Measurements from ENCODE around the gene WFDC5. TPM values are rescaled to one million over a fixed set of nuclear protein-coding genes. Genes with fewer than 3 reads are reported as not detected.

WFDC5 gene
- total RNA-seq, 1 donor from 2014 or later = not detected

- Mint-ChIP-seq H3K27ac (no peak overlapping the region), H3K27me3 (ENCODE audit: insufficient read depth, low read depth) (peaks cover 6% of the 10 kb centered on the region), H3K36me3 (peaks cover 22% of the 10 kb centered on the region), H3K9me3 (peaks cover 10% of the 10 kb centered on the region), H3K4me3 (no peak overlapping the region), H3K4me1 (no peaks in the 10 kb centered on the region)
- Histone ChIP-seq H3F3A (ENCODE audit: low read depth) (no peaks in the 10 kb centered on the region), H3K9ac (no peak overlapping the region), H3K79me2 (ENCODE audit: low read depth) (no peaks in the 10 kb centered on the region), H3K4me2 (no peak overlapping the region), H4K20me1 (ENCODE audit: low read depth) (no peaks in the 10 kb centered on the region), H3K4me1 (no peaks in the 10 kb centered on the region), H2AFZ (replicated peaks) (no peak overlapping the region), H3K36me3 (no peaks in the 10 kb centered on the region), H3K27ac (no peak overlapping the region), H3K4me3 (no peak overlapping the region), H3K9me3 (ENCODE audit: low read depth) (no peaks in the 10 kb centered on the region), H3K27me3 (no peaks in the 10 kb centered on the region)
- no peak for DNase-seq (ENCODE audit: low spot score)
- no peak for TF ChIP-seq EZH2phosphoT487 (IDR thresholded peaks at IDR 0.05)
- TF ChIP-seq EZH2 (IDR thresholded peaks at IDR 0.05) = no peak
- no peak for TF ChIP-seq CTCF (IDR thresholded peaks at IDR 0.05)
These were observed 29.1 kb downstream of the WFDC5 start for GRCh38 chr20:45085867-45086266.

GRCh38 chr20:45085289-45085688 is 29.7 kb downstream of the WFDC5 start:
- Histone ChIP-seq H3K79me2 (ENCODE audit: low read depth) (no peaks in the 10 kb centered on the region), H3K4me1 (no peaks in the 10 kb centered on the region), H3K36me3 (no peaks in the 10 kb centered on the region), H3K4me3 (no peak overlapping the region), H3K27me3 (no peaks in the 10 kb centered on the region), H3K9ac (no peak overlapping the region), H4K20me1 (ENCODE audit: low read depth) (no peaks in the 10 kb centered on the region), H3K4me2 (no peak overlapping the region), H2AFZ (replicated peaks) (no peak overlapping the region), H3F3A (ENCODE audit: low read depth) (no peaks in the 10 kb centered on the region), H3K9me3 (ENCODE audit: low read depth) (no peaks in the 10 kb centered on the region), H3K27ac (no peak overlapping the region)
- H3K4me3 Mint-ChIP-seq = no peak overlapping the region
- TF ChIP-seq EZH2phosphoT487 (IDR thresholded peaks at IDR 0.05) (no peak), CTCF (IDR thresholded peaks at IDR 0.05) (no peak), EZH2 (IDR thresholded peaks at IDR 0.05) (no peak)
- H3K9me3 Mint-ChIP-seq = peaks cover 10% of the 10 kb centered on the region
- H3K4me1 Mint-ChIP-seq = no peaks in the 10 kb centered on the region
- no peak overlapping the region for H3K27ac Mint-ChIP-seq
- DNase-seq (ENCODE audit: low spot score) = no peak
- peaks cover 24% of the 10 kb centered on the region for H3K36me3 Mint-ChIP-seq
- peaks cover 6% of the 10 kb centered on the region for H3K27me3 Mint-ChIP-seq (ENCODE audit: insufficient read depth, low read depth)

- peaks cover 28% of the 10 kb centered on the region for H3K36me3 Mint-ChIP-seq
- no peaks in the 10 kb centered on the region for H3K9me3 ChIP-seq (ENCODE audit: low read depth)
- H3K4me3 ChIP-seq = no peak overlapping the region
- H3K27ac ChIP-seq = no peak overlapping the region
- H3K4me1 ChIP-seq = no peaks in the 10 kb centered on the region
- no peak for DNase-seq (ENCODE audit: low spot score)
- H3K9ac ChIP-seq = no peak overlapping the region
- no peaks in the 10 kb centered on the region for H3K4me1 Mint-ChIP-seq
- peaks cover 6% of the 10 kb centered on the region for H3K27me3 Mint-ChIP-seq (ENCODE audit: insufficient read depth, low read depth)
- H3K9me3 Mint-ChIP-seq = peaks cover 10% of the 10 kb centered on the region
- no peaks in the 10 kb centered on the region for H3K36me3 ChIP-seq
- no peak overlapping the region for H3K27ac Mint-ChIP-seq
- H3K27me3 ChIP-seq = no peaks in the 10 kb centered on the region
- H3K4me2 ChIP-seq = no peak overlapping the region
- no peaks in the 10 kb centered on the region for H3F3A ChIP-seq (ENCODE audit: low read depth)
- no peaks in the 10 kb centered on the region for H4K20me1 ChIP-seq (ENCODE audit: low read depth)
- no peak overlapping the region for H2AFZ ChIP-seq (replicated peaks)
- no peak overlapping the region for H3K4me3 Mint-ChIP-seq
- TF ChIP-seq CTCF (IDR thresholded peaks at IDR 0.05) (no peak), EZH2phosphoT487 (IDR thresholded peaks at IDR 0.05) (no peak)
- no peaks in the 10 kb centered on the region for H3K79me2 ChIP-seq (ENCODE audit: low read depth)
These were observed 31.8 kb downstream of the WFDC5 start for GRCh38 chr20:45083127-45083526.
